Cardiac muscle cell (in vitro differentiated cells and primary cell): ENCODE data around the gene ATE1. TPM values are rescaled to one million over a fixed set of nuclear protein-coding genes. Genes with fewer than 3 reads are reported as not detected.
A peak's percentile ranks its signal among the peaks of the same experiment; 100 is the strongest.
"Not testable (repeated sequence)": the region's sequence is repeated elsewhere in the genome, so short reads cannot be mapped to it uniquely, and the experiment has no call there.

Source experiments
- DNase-seq, 2 donors: peaks; one replicate each; pipeline versions ENCODE4 v3.0.0 to v3.0.0-alpha.2; 2010 to 2017; ENCODE audit warnings: low read depth in 1 of 2, low spot score in 1 of 2
- H3K27ac ChIP-seq: fragments of 200-600 bp; sonication (generic); 2 replicates; pipeline ENCODE4 v1.5.1; 2016
- H3K27me3 ChIP-seq: fragments of 200-600 bp; sonication (generic); 2 replicates; pipeline ENCODE4 v1.6.0; 2016; ENCODE audit warnings: control low read depth
- H3K36me3 ChIP-seq: fragments of 200-600 bp; sonication (generic); 2 replicates; pipeline ENCODE4 v1.5.1; 2016; ENCODE audit warnings: control low read depth
- H3K4me1 ChIP-seq: fragments of 200-600 bp; sonication (generic); 2 replicates; pipeline ENCODE4 v1.8.1; 2017; ENCODE audit warnings: low read depth, mild to moderate bottlenecking, mixed run types
- H3K4me3 ChIP-seq: fragments of 200-600 bp; sonication (generic); 2 replicates; pipeline ENCODE4 v1.5.1; 2016; ENCODE audit warnings: mild to moderate bottlenecking
- H3K9me3 ChIP-seq: fragments of 200-600 bp; sonication (generic); 2 replicates; pipeline ENCODE4 v1.5.1; 2017; ENCODE audit warnings: low read depth, mild to moderate bottlenecking, control low read depth
- polyA plus RNA-seq: library from polyadenylated mRNA; unstranded; fragments of >200 nt; fragmentation: Nextera tagmentation; extraction: Ambion mirVana; gene quantifications from 2 replicates; pipeline ENCODE4 v1.2.1, GENCODE V29; 2016
- total RNA-seq: library from RNA; depleted of rRNA; stranded (reverse); fragments of >200 nt; gene quantifications from 2 replicates; pipeline ENCODE4 v1.2.3, GENCODE V29; 2016
- TF ChIP-seq, protein P1 (sequence below): IDR thresholded peaks from 2 replicates; pipeline ENCODE4 v1.5.1; 2012; ENCODE audit warnings: low read depth, mild to moderate bottlenecking, low read length

The ATE1 gene
- total and polyA plus RNA-seq, 2 experiments from 2014 or later: 18.4 to 21.4 TPM

- Histone ChIP-seq H3K4me1 (peaks cover 11% of the 10 kb centered on the region), H3K9me3 (no peaks in the 10 kb centered on the region), H3K4me3 (peak overlapping the region; percentile 79), H3K36me3 (no peaks in the 10 kb centered on the region), H3K27me3 (no peaks in the 10 kb centered on the region), H3K27ac (peak overlapping the region; percentile 99)
- peak in 1 of 2 donors; percentile 31 for DNase-seq
- TF ChIP-seq, protein P1, sequence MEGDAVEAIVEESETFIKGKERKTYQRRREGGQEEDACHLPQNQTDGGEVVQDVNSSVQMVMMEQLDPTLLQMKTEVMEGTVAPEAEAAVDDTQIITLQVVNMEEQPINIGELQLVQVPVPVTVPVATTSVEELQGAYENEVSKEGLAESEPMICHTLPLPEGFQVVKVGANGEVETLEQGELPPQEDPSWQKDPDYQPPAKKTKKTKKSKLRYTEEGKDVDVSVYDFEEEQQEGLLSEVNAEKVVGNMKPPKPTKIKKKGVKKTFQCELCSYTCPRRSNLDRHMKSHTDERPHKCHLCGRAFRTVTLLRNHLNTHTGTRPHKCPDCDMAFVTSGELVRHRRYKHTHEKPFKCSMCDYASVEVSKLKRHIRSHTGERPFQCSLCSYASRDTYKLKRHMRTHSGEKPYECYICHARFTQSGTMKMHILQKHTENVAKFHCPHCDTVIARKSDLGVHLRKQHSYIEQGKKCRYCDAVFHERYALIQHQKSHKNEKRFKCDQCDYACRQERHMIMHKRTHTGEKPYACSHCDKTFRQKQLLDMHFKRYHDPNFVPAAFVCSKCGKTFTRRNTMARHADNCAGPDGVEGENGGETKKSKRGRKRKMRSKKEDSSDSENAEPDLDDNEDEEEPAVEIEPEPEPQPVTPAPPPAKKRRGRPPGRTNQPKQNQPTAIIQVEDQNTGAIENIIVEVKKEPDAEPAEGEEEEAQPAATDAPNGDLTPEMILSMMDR: no peak
Observed at GRCh38 chr10:121926671-121927317, 1.0 kb downstream of the ATE1 start.

- Histone ChIP-seq H3K27me3 (no peaks in the 10 kb centered on the region), H3K4me1 (peaks cover 18% of the 10 kb centered on the region), H3K4me3 (peak overlapping the region; percentile 79), H3K9me3 (no peaks in the 10 kb centered on the region), H3K36me3 (no peaks in the 10 kb centered on the region), H3K27ac (peak overlapping the region; percentile 99)
- TF ChIP-seq, protein P1: no peak
- DNase-seq: no peak
Observed at GRCh38 chr10:121926157-121926556, 1.7 kb downstream of the ATE1 start.

DNA sequence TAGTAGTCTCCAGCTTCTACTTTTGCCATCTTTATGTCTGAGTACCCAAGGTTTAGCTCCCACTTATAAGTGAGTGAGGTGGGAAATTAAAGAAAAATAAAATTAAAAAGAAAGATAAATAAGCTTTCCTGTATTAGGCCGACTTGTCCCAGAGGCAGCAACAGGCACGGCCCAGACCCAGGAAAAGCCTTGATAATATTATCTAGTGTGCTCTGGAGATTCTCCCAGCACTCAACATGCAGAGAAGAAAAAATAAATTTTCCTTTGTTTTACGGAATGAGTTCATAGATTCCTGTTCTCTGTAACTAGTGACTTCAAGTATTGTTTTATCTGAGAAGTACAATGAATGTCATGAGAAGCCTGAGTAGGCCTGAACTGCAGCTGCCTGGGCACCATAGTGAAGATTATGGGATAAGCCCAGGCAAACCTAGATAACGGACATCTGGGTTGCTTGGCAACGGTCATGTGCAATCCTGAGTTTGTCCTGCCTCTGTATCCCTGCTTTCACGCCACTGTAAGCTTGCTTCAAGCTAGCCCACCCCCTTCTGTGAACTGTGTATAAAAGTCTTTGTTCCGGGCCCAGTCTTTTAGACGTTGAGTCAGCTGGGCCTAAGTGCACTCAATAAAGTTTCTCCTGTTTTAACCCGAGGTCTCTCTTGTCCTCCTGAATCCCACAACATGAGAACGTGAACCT is 6.4 kb downstream of the ATE1 start:
- H3K9me3 ChIP-seq: no peaks in the 10 kb centered on the region
- TF ChIP-seq, protein P1: no peak
- H3K27ac ChIP-seq: peak overlapping the region; percentile 87
- peak; percentile 7 to 78 for DNase-seq
- no peak overlapping the region for H3K4me3 ChIP-seq
- no peaks in the 10 kb centered on the region for H3K27me3 ChIP-seq
- H3K4me1 ChIP-seq: peaks cover 16% of the 10 kb centered on the region
- H3K36me3 ChIP-seq: no peaks in the 10 kb centered on the region

GRCh38 chr10:121919666-121920065 is 8.2 kb downstream of the ATE1 start:
- no peak overlapping the region for H3K27ac ChIP-seq
- no peaks in the 10 kb centered on the region for H3K27me3 ChIP-seq
- no peaks in the 10 kb centered on the region for H3K36me3 ChIP-seq
- H3K9me3 ChIP-seq: no peaks in the 10 kb centered on the region
- peaks cover 14% of the 10 kb centered on the region for H3K4me1 ChIP-seq
- DNase-seq: no peak
- no peak overlapping the region for H3K4me3 ChIP-seq
- TF ChIP-seq, protein P1: no peak

GRCh38 chr10:121918800-121919199 is 9.0 kb downstream of the ATE1 start:
- not testable (repeated sequence) for DNase-seq, H3K27me3 ChIP-seq, H3K27ac ChIP-seq, H3K36me3 ChIP-seq, H3K4me3 ChIP-seq, H3K9me3 ChIP-seq
- H3K4me1 ChIP-seq: peaks cover 14% of the 10 kb centered on the region

DNA sequence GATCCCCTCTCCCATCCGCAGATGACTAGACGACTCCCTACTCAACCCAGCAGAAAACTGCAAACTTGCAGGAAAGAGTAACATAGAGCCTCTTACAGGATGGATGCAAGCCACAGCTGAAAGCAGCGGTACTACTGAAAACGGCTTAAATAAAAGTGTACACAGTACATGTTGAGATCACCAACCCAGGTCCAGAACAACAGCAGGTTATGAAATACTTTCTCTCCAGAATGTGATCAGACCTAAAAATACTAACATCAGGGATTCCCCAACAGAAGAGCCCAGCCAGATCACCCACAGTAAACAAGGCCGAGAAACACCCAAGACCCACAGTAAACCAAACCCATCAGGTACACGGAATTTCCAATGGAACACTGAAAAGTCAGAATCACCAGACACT is 13.2 kb downstream of the ATE1 start:
- H3K4me1 ChIP-seq: no peaks in the 10 kb centered on the region
- no peak overlapping the region for H3K27ac ChIP-seq
- TF ChIP-seq, protein P1: no peak
- DNase-seq: no peak
- H3K9me3 ChIP-seq: no peaks in the 10 kb centered on the region
- H3K4me3 ChIP-seq: no peak overlapping the region
- H3K27me3 ChIP-seq: no peaks in the 10 kb centered on the region
- peaks cover 22% of the 10 kb centered on the region for H3K36me3 ChIP-seq
